Activated T-helper 2 cell treated with anti-CD3 and anti-CD28 coated beads, Interferon-gamma antibody, Interleukin-2, Interleukin-4, amounts not matched to agents 10 μg/mL and 5 μg/mL and 100 μg/mL, durations not matched to agents 14 hours and 24 hours and 36 hours (primary cell): ENCODE data around the gene PMF1. TPM values are rescaled to one million over a fixed set of nuclear protein-coding genes. Genes with fewer than 3 reads are reported as not detected.
"Not testable (repeated sequence)": the region's sequence is repeated elsewhere in the genome, so short reads cannot be mapped to it uniquely, and the experiment has no call there.

Experiments
- DNase-seq: peaks from one replicate; pipeline ENCODE4 v3.0.0; 2021; ENCODE audit warnings: low spot score
- H3K27ac Mint-ChIP-seq: one replicate; pipeline ENCODE4 v1.8.0; 2021; ENCODE audit warnings: mixed read lengths
- H3K27me3 Mint-ChIP-seq: one replicate; pipeline ENCODE4 v1.8.0; 2021; ENCODE audit warnings: low read depth, mixed read lengths
- H3K36me3 Mint-ChIP-seq: one replicate; pipeline ENCODE4 v1.8.0; 2021; ENCODE audit warnings: low read depth, mixed read lengths
- H3K4me1 Mint-ChIP-seq: one replicate; pipeline ENCODE4 v1.8.0; 2021; ENCODE audit warnings: low read depth, mixed read lengths
- H3K4me3 Mint-ChIP-seq: one replicate; pipeline ENCODE4 v1.8.0; 2021; ENCODE audit warnings: low read depth, mild to moderate bottlenecking, moderate library complexity, mixed read lengths
- H3K9me3 Mint-ChIP-seq: one replicate; pipeline ENCODE4 v1.8.0; 2021; ENCODE audit warnings: mixed read lengths
- intact Hi-C: fragments of 100-400 bp; cut with micrococcal nuclease; formaldehyde crosslinking; loops from one replicate; pipeline ENCODE4 v1.15.1; 2023
- total RNA-seq: library from RNA; stranded (reverse); gene quantifications from 2 replicates; pipeline ENCODE4 v1.2.3, GENCODE V29; 2022

PMF1 gene
- total RNA-seq = 115 and 117 TPM in 2 replicates

DNA sequence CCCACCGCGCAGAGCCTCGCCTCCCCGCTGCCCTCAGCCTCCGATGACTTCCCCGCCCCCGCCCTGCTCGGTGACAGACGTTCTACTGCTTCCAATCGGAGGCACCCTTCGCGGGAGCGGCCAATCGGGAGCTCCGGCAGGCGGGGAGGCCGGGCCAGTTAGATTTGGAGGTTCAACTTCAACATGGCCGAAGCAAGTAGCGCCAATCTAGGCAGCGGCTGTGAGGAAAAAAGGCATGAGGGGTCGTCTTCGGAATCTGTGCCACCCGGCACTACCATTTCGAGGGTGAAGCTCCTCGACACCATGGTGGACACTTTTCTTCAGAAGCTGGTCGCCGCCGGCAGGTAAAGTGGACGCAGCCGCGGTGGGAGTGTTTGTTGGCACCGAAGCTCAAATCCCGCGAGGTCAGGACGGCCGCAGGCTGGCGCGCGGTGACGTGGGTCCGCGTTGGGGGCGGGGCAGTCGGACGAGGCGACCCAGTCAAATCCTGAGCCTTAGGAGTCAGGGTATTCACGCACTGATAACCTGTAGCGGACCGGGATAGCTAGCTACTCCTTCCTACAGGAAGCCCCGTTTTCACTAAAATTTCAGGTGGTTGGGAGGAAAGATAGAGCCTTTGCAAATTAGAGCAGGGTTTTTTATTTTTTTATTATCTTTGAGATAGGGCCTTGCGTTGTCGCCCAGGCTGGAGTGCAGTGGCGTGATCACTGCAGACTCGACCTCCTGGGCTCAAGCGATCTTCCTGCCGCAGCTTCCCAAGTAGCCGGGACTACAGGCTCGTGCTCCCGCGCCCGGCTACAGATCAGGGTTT, at the start of gene PMF1:
PMF1 (plus strand) TSS at position 175 of the 811 bp plus-strand sequence; CDS start at position 184, 9 bp downstream.
- Mint-ChIP-seq H3K4me3 (peak within 1 kb of the TSS; percentile 93), H3K36me3 (peaks cover 71% of the 10 kb centered on the region)
- intact Hi-C loops = loop anchor here (1.0 to 10.0 kb wide), 4 partner anchors 10 to 292 kb away; partner anchors contain the start of genes MEF2D and SLC25A44

GRCh38 chr1:156163712-156164111, 49.1 kb upstream of the PMF1 start:
- Mint-ChIP-seq H3K9me3 (peaks cover 5% of the 10 kb centered on the region), H3K27me3 (no peaks in the 10 kb centered on the region), H3K4me1 (peaks cover 46% of the 10 kb centered on the region), H3K4me3 (no peak overlapping the region), H3K36me3 (peaks cover 83% of the 10 kb centered on the region), H3K27ac (no peak overlapping the region)
- intact Hi-C loops = no loop called here
- no peak for DNase-seq

More for the DNA sequence above, at the start of gene PMF1:
- Mint-ChIP-seq H3K27me3 (no peaks in the 10 kb centered on the region), H3K27ac (peak within 1 kb of the TSS; percentile 98), H3K9me3 (no peaks in the 10 kb centered on the region), H3K4me1 (peaks cover 31% of the 10 kb centered on the region)
- DNase-seq = peak; percentile 95

DNA sequence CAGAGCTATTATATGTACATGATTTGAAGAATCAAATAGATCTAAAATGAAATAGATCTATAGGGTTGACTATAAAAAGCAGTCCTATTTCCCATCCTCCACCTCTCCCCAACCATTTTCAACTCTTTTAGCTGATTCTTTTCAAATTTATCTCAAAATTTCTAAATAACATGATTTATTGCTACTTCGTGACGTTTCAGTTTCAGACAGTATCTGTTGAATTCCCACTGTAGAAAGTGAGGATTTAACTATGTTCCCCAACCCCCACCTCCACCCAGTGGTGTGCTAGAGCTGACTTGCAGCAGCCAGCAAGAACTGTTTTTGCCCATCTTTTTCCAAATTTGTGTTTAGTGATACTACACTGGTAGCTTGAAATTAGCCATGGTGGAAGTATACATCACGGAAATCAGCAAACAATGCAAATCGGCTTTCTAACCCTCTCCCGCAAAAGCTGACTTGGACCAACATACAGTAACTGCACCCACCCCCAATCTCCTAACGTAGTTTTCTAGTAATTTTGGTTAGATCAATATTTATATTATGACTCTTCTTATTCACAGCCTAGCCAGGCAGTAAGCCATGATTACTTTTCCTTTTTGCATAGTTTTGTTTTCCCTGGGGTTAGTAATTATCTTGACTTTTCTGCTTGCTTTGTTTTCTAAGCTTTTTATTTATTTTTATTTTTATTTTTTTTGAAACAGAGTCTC, 48.5 kb upstream of the PMF1 start:
- intact Hi-C loops = no loop called here
- H3K27me3 Mint-ChIP-seq = no peaks in the 10 kb centered on the region
- no peak for DNase-seq
- H3K9me3 Mint-ChIP-seq = peaks cover 5% of the 10 kb centered on the region
- H3K36me3 Mint-ChIP-seq = peaks cover 83% of the 10 kb centered on the region
- H3K27ac Mint-ChIP-seq = peak overlapping the region; percentile 42
- no peak overlapping the region for H3K4me3 Mint-ChIP-seq
- H3K4me1 Mint-ChIP-seq = peaks cover 41% of the 10 kb centered on the region

GRCh38 chr1:156165083-156165482, 47.7 kb upstream of the PMF1 start:
- Mint-ChIP-seq H3K36me3 (peaks cover 75% of the 10 kb centered on the region), H3K4me1 (peaks cover 33% of the 10 kb centered on the region), H3K4me3 (no peak overlapping the region), H3K27me3 (no peaks in the 10 kb centered on the region), H3K9me3 (peaks cover 5% of the 10 kb centered on the region), H3K27ac (peak overlapping the region; percentile 55)
- intact Hi-C loops = no loop called here
- DNase-seq = no peak

- intact Hi-C loops = no loop called here
- Mint-ChIP-seq H3K27ac (peak overlapping the region; percentile 39), H3K4me1 (peaks cover 17% of the 10 kb centered on the region), H3K27me3 (no peaks in the 10 kb centered on the region), H3K9me3 (peaks cover 5% of the 10 kb centered on the region), H3K4me3 (no peak overlapping the region), H3K36me3 (peaks cover 63% of the 10 kb centered on the region)
- DNase-seq = no peak
Observed at GRCh38 chr1:156167536-156167935, 45.3 kb upstream of the PMF1 start.

DNA sequence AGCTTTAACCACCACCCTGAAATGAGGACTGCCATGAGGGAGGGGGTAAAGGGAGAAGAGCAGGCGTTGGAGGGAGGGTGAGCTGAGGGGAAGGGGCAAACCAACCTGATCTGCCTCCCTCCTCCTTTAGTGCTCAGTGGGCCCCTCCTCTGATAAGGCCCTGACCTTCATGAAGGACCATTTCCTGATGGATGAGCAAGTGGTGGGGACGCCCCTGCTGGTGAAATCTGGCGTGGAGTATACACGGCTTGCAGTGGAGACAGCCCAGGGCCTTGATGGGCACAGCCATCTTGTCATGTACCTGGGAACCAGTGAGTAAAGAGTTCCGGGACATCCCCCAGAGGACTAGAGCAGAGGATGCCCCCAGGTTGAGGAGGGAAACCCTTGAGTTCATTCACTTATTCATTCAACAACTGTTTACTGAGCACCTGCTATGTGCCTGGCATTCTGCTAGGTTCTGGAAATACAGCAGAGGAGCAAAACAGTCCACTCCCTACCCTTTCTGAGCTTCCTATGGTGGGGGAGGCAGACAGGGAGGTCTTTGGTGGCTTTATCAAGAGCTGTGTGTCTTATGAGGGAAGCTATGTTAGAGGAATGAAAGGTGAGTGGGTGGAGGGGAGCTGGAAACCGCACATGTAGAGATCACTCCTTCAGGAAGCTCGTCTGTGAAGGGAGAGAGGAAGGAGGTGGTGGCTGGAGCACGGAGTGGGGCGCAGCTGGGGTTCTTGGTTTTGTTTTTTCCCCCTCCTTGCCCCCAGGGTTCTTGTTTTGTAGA, 39.9 kb upstream of the PMF1 start:
- DNase-seq = no peak

GRCh38 chr1:156176610-156177210, 36.1 kb upstream of the PMF1 start:
- Mint-ChIP-seq H3K9me3 (no peaks in the 10 kb centered on the region), H3K4me1 (peaks cover 18% of the 10 kb centered on the region), H3K4me3 (no peak overlapping the region), H3K27me3 (no peaks in the 10 kb centered on the region), H3K36me3 (peaks cover 52% of the 10 kb centered on the region), H3K27ac (no peak overlapping the region)
- no peak for DNase-seq
- intact Hi-C loops = no loop called here

More for the DNA sequence above, 39.9 kb upstream of the PMF1 start:
- H3K27ac Mint-ChIP-seq = peak overlapping the region; percentile 14
- H3K4me1 Mint-ChIP-seq = peaks cover 13% of the 10 kb centered on the region
- H3K4me3 Mint-ChIP-seq = no peak overlapping the region
- H3K36me3 Mint-ChIP-seq = peaks cover 62% of the 10 kb centered on the region
- H3K9me3 Mint-ChIP-seq = no peaks in the 10 kb centered on the region
- intact Hi-C loops = no loop called here
- no peaks in the 10 kb centered on the region for H3K27me3 Mint-ChIP-seq

DNA sequence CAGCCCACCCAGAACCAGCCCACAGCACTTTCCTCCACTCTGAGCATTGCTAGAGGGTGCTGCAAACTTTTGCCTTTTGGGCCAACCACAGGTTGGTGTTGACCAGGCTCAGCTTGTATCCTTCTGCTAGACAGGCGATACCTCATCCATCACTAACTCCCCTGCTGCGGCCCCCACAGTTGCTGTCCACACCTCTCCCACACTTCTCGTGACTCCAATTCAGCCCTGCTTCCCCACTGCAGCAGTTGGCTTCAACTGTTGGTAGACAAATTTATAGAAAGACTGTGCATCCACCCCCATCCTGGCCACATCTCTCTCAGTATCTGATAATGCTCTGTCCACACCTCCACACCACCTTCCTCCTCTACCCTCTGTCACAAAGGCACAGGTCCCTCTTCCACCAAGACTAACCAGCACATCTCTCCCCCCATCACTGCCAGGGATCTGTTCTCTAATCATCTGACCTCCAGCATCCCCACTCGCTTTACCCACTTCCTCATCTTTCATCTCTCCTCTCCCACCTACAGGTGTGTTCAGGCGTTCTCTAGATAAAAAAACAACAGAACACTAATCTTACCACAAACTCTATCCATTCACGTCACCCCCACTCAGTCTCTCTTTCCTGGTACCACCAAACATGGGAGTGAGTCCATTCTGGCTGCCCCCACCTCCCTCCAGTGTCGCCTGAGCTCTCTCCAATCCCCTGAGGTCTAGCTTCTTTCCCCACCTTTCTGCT, 34.7 kb upstream of the PMF1 start:
- Mint-ChIP-seq H3K4me1 (peaks cover 16% of the 10 kb centered on the region), H3K27ac (peak overlapping the region; percentile 65), H3K4me3 (no peak overlapping the region), H3K9me3 (no peaks in the 10 kb centered on the region), H3K27me3 (no peaks in the 10 kb centered on the region), H3K36me3 (peaks cover 44% of the 10 kb centered on the region)
- intact Hi-C loops = no loop called here
- no peak for DNase-seq

DNA sequence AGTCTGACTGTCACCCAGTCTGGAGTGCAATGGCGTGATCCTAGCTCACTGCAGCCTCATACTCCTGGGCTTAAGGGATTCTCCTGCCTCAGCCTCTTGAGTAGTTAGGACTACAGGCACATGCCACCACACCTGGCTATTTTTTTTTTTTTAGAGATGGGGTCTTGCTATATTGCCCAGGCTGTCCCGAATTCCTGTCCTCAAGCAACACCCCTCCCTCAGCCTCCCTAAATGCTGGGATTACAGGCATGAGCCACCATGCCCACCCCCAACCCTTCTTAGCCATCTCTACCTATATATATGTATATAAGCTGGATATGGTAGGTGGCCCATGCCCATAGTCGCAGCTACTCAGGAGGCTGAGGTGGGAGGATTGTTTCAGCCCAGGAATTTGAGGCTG, 32.3 kb upstream of the PMF1 start:
- Mint-ChIP-seq H3K4me3 (no peak overlapping the region), H3K27ac (no peak overlapping the region), H3K4me1 (peaks cover 11% of the 10 kb centered on the region), H3K36me3 (peaks cover 27% of the 10 kb centered on the region), H3K27me3 (no peaks in the 10 kb centered on the region), H3K9me3 (no peaks in the 10 kb centered on the region)
- intact Hi-C loops = no loop called here
- no peak for DNase-seq

DNA sequence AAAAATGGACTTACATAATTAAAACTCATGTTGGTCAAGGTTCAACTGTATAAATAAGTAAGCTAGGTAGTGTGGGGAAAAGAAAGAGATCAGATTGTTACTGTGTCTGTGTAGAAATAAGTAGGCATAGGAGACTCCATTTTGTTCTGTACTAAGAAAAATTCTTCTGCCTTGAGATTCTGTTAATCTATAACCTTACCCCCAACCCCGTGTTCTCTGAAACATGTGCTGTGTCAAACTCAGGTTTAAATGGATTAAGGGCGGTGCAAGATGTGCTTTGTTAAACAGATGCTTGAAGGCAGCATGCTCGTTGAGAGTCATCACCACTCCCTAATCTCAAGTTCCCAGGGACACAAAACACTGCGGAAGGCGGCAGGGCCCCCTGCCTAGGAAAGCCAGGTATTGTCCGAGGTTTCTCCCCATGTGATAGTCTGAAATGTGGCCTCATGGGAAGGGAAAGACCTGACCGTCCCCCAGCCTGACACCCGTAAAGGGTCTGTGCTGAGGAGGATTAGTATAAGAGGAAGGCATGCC, 31.3 kb upstream of the PMF1 start:
- H3K27ac Mint-ChIP-seq, H3K4me3 Mint-ChIP-seq, intact Hi-C loops, H3K9me3 Mint-ChIP-seq, H3K27me3 Mint-ChIP-seq, DNase-seq: not testable (repeated sequence)
- Mint-ChIP-seq H3K4me1 (peaks cover 11% of the 10 kb centered on the region), H3K36me3 (peaks cover 23% of the 10 kb centered on the region)

GRCh38 chr1:156182010-156182779, 30.6 kb upstream of the PMF1 start:
- H3K4me1 Mint-ChIP-seq, DNase-seq, H3K4me3 Mint-ChIP-seq, intact Hi-C loops, H3K27ac Mint-ChIP-seq, H3K27me3 Mint-ChIP-seq: not testable (repeated sequence)
- peaks cover 10% of the 10 kb centered on the region for H3K9me3 Mint-ChIP-seq
- peaks cover 23% of the 10 kb centered on the region for H3K36me3 Mint-ChIP-seq
